GM12878 (cell line): Measurements from ENCODE around the gene ERO1B. TPM values are rescaled to one million over a fixed set of nuclear protein-coding genes. Genes with fewer than 3 reads are reported as not detected.

ENCODE experiments used
- ATAC-seq: fragments of 200-7000 bp; cut with Tn5 transposase; 3 replicates; pipeline ENCODE4 v1.9.1; 2020; ENCODE audit warnings: mild to moderate bottlenecking, moderate library complexity
- BruUV-seq: library from RNA; stranded (reverse); fragments of 400-500 nt; replicated peaks from 2 replicates; lab custom pipeline; 2021; lab: Mats Ljungman, UMichigan
- CTCF ChIA-PET: fragments of 300-600 bp; sonication (Branson Sonifier 250); formaldehyde crosslinking; extraction: SDS; loops from one replicate; lab custom pipeline; 2021; ENCODE audit warnings: inconsistent platforms; lab: Yijun Ruan, JAX
- POLR2A ChIA-PET: fragments of 350-600 bp; formaldehyde crosslinking; extraction: SDS; loops from one replicate; lab custom pipeline; 2021; ENCODE audit warnings: inconsistent platforms; lab: Charles Lee
- RAD21 ChIA-PET: fragments of 300-600 bp; sonication (Branson Sonifier 250); formaldehyde crosslinking; loops from one replicate; lab custom pipeline; 2023; ENCODE audit warnings: antibody characterized with exemption; ENCODE audit not compliant: unreplicated experiment; lab: Charles Lee
- SMC1A ChIA-PET: fragments of 300-600 bp; sonication (Branson Sonifier 250); formaldehyde crosslinking; loops from one replicate; lab custom pipeline; 2023; ENCODE audit not compliant: unreplicated experiment, uncharacterized antibody; lab: Charles Lee
- DNase-seq: peaks from one replicate; pipeline ENCODE4 v3.0.0-alpha.2; 2011; ENCODE audit warnings: low read depth, low spot score
- FAIRE-seq: peaks from 3 replicates; lab custom pipeline; 2011; peaks lifted over from hg19 to GRCh38; lab: Jason Lieb, UNC
- H2AFZ ChIP-seq: 2 replicates; pipeline ENCODE4 v1.6.0; 2011; ENCODE audit warnings: low read depth, low read length, control low read depth; ENCODE audit not compliant: control insufficient read depth
- H3K27ac ChIP-seq: 2 replicates; pipeline ENCODE4 v1.5.1; 2011; ENCODE audit warnings: control low read depth; ENCODE audit not compliant: control insufficient read depth, insufficient read depth
- H3K27me3 ChIP-seq, 2 experiments: replicated peaks in 1 of 2; 2 replicates each; pipeline versions ENCODE4 v1.6.0 to v1.6.1; 2011; ENCODE audit warnings: low read length in 1 of 2; ENCODE audit not compliant: control insufficient read depth in 2 of 2, insufficient read depth in 2 of 2
- H3K36me3 ChIP-seq, 2 experiments: 2 replicates each; pipeline ENCODE4 v1.5.1; 2011; ENCODE audit warnings: low read length in 1 of 2; ENCODE audit not compliant: control insufficient read depth in 2 of 2, insufficient read depth in 2 of 2
- H3K4me1 ChIP-seq: 2 replicates; pipeline ENCODE4 v1.6.1; 2011; ENCODE audit warnings: mild to moderate bottlenecking, low read length, moderate library complexity, mixed read lengths; ENCODE audit not compliant: control insufficient read depth, insufficient read depth
- H3K4me2 ChIP-seq: 2 replicates; pipeline ENCODE4 v1.6.0; 2011; ENCODE audit warnings: control low read depth; ENCODE audit not compliant: control insufficient read depth, insufficient read depth
- H3K4me3 ChIP-seq: fragments of 200-600 bp; sonication (generic); 2 replicates; pipeline ENCODE4 v1.5.1; 2016
- H3K79me2 ChIP-seq: 2 replicates; pipeline ENCODE4 v1.6.0; 2011; ENCODE audit warnings: low read length; ENCODE audit not compliant: control insufficient read depth, insufficient read depth
- H3K9ac ChIP-seq: 2 replicates; pipeline ENCODE4 v1.8.0; 2011; ENCODE audit warnings: low read length, control low read depth, mixed read lengths; ENCODE audit not compliant: control insufficient read depth, insufficient read depth
- H3K9me3 ChIP-seq: replicated peaks from 3 replicates; pipeline ENCODE4 v1.5.1; 2011; ENCODE audit warnings: mild to moderate bottlenecking, low read length; ENCODE audit not compliant: control insufficient read depth, insufficient read depth
- H4K20me1 ChIP-seq: 2 replicates; pipeline ENCODE4 v1.6.0; 2011; ENCODE audit not compliant: control insufficient read depth, insufficient read depth
- CEBPB ChIP-seq, 2 experiments: fragments of 150-350 bp in 1 of 2; IDR thresholded peaks; 2 replicates each; pipeline ENCODE4 v1.6.1; 2012 to 2014; ENCODE audit warnings: low read depth in 2 of 2, low read length in 2 of 2, borderline replicate concordance in 1 of 2, inconsistent platforms in 1 of 2
- GATAD2B ChIP-seq: fragments of 450-650 bp; conservative IDR thresholded peaks from 2 replicates; pipeline ENCODE4 v1.6.1; 2017; ENCODE audit warnings: low read depth, mild to moderate bottlenecking, moderate library complexity
- KLF5 ChIP-seq: fragments of 450-650 bp; IDR thresholded peaks from 2 replicates; pipeline ENCODE4 v1.6.1; 2014; ENCODE audit warnings: mild to moderate bottlenecking; ENCODE audit not compliant: partially characterized antibody
- MXI1 ChIP-seq: fragments of 150-350 bp; IDR thresholded peaks from 2 replicates; pipeline ENCODE4 v1.6.1; 2011; ENCODE audit warnings: low read depth, mild to moderate bottlenecking, inconsistent platforms, low read length, improper control_type of control experiment
- WGBS: methylation state at CpG from one replicate; pipeline ENCODE4 v1.1.6; 2016; ENCODE audit warnings: low lambda C conversion rate; ENCODE audit not compliant: insufficient replicate concordance, insufficient coverage; ENCODE audit errors: missing lambda C conversion rate; 5-methylcytosine and 5-hydroxymethylcytosine counted together
- in situ Hi-C: fragments of 300-500 bp; cut with MboI; formaldehyde crosslinking; loops from 9 replicates; pipeline ENCODE4 v1.14.3; 2018; ENCODE audit warnings: mixed read lengths
- intact Hi-C: fragments of 100-400 bp; cut with micrococcal nuclease; formaldehyde crosslinking; loops from one replicate; pipeline ENCODE4 v1.14.2; 2022; ENCODE audit not compliant: unreplicated experiment
- polyA plus RNA-seq, 11 experiments: library from polyadenylated mRNA; depleted of rRNA in 4 of 11; unstranded in 6 of 11; stranded (reverse) in 5 of 11; fragments of >200 nt; fragmentation: Nextera tagmentation in 4 of 11; fragmentation: Illumina TruSeq in 1 of 11; extraction: Ambion mirVana in 4 of 11; extraction: Trizol in 1 of 11; gene quantifications; 1 replicate in 1 of 11; 2 replicates in 10 of 11; pipeline versions ENCODE4 v1.2.1 to v1.2.3, GENCODE V29; 2011 to 2016; ENCODE audit warnings: inconsistent platforms in 2 of 11, missing spikeins in 2 of 11, low read depth in 1 of 11
- total RNA-seq, 4 experiments: library from RNA; depleted of rRNA in 3 of 4; stranded (reverse); fragments of >200 nt in 3 of 4; fragmentation: Illumina TruSeq in 1 of 4; extraction: Trizol in 1 of 4; gene quantifications; 2 replicates each; pipeline versions ENCODE4 v1.2.1 to v1.2.3, GENCODE V29; 2013 to 2021
- TF ChIP-seq, protein P1 (sequence below): IDR thresholded peaks from 2 replicates; pipeline ENCODE4 v1.6.1; 2011; ENCODE audit warnings: borderline replicate concordance, low read depth, mild to moderate bottlenecking, moderate library complexity, mixed read lengths, low read length; ENCODE audit not compliant: insufficient read depth; ENCODE audit errors: extremely low read length
- TF ChIP-seq, protein P2 (sequence below): fragments of 450-650 bp; IDR thresholded peaks from 2 replicates; pipeline ENCODE4 v1.6.1; 2017; ENCODE audit warnings: borderline replicate concordance
- TF ChIP-seq, protein P3 (sequence below): IDR thresholded peaks from 2 replicates; pipeline ENCODE4 v1.6.1; 2011; ENCODE audit warnings: low read depth, mild to moderate bottlenecking, low read length, moderate library complexity, borderline replicate concordance; ENCODE audit errors: extremely low read depth

Gene ERO1B
- total and polyA plus RNA-seq, 10 of the 15 experiments (the other 5 are each of a cell fraction or from before 2014, with no cell fraction given): 9.0 to 30.9 (median 23.0) TPM

DNA sequence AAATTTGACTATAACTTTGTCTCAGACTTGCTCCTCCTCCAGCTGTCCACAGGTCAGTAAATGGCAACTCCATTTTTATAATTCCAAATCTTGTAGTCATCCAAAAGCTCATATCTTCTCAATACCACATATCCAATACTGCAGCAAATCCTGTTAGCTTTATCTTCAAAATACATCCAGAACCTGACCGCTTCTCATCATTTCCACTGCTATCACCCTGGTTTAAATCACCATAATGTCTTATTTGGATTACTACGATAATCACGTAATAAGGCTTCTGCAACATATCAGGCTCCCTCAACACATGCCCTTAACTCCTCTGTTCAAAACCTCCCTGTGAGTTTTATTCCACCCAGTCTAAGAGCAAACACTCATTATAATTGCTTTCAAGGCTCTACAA, 34.5 kb downstream of the ERO1B start:
- H2AFZ ChIP-seq: no peak overlapping the region
- CTCF ChIA-PET: no interaction called here

More for the DNA sequence above, 34.5 kb downstream of the ERO1B start:
- Histone ChIP-seq H3K4me1 (no peaks in the 10 kb centered on the region), H4K20me1 (no peaks in the 10 kb centered on the region), H3K4me3 (no peak overlapping the region), H3K36me3 (peaks cover 0 to 5% of the 10 kb centered on the region in 2 experiments; a peak in 3 of 4 replicates), H3K4me2 (no peak overlapping the region), H3K27me3 (no peaks in the 10 kb centered on the region), H3K79me2 (no peaks in the 10 kb centered on the region), H3K9me3 (no peaks in the 10 kb centered on the region), H3K9ac (no peak overlapping the region), H3K27ac (no peak overlapping the region)
- ATAC-seq (no peak), FAIRE-seq (no peak), DNase-seq (no peak)
- BruUV-seq: no TSS peak
- RAD21 ChIA-PET: no interaction called here
- POLR2A ChIA-PET: interaction anchor here (0.6 kb wide), 1 partner anchor 9 kb away, joined by 3 read pairs; no protein-coding TSS in a partner anchor
- intact Hi-C loops: no loop called here
- SMC1A ChIA-PET: no interaction called here
- in situ Hi-C loops: no loop called here
- TF ChIP-seq, protein P1, sequence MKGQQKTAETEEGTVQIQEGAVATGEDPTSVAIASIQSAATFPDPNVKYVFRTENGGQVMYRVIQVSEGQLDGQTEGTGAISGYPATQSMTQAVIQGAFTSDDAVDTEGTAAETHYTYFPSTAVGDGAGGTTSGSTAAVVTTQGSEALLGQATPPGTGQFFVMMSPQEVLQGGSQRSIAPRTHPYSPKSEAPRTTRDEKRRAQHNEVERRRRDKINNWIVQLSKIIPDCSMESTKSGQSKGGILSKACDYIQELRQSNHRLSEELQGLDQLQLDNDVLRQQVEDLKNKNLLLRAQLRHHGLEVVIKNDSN: no peak
- TF ChIP-seq, protein P2, sequence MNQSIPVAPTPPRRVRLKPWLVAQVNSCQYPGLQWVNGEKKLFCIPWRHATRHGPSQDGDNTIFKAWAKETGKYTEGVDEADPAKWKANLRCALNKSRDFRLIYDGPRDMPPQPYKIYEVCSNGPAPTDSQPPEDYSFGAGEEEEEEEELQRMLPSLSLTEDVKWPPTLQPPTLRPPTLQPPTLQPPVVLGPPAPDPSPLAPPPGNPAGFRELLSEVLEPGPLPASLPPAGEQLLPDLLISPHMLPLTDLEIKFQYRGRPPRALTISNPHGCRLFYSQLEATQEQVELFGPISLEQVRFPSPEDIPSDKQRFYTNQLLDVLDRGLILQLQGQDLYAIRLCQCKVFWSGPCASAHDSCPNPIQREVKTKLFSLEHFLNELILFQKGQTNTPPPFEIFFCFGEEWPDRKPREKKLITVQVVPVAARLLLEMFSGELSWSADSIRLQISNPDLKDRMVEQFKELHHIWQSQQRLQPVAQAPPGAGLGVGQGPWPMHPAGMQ: no peak
- TF ChIP-seq, protein P3, sequence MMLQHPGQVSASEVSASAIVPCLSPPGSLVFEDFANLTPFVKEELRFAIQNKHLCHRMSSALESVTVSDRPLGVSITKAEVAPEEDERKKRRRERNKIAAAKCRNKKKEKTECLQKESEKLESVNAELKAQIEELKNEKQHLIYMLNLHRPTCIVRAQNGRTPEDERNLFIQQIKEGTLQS: no peak
- TF ChIP-seq GATAD2B: no peak
- TF ChIP-seq MXI1: no peak
- TF ChIP-seq KLF5: no peak
- TF ChIP-seq CEBPB (IDR thresholded peaks at IDR 0.05; ENCODE audit: borderline replicate concordance in 1 of 2, low read depth in 2 of 2, low read length in 2 of 2): no peak
- WGBS: 97% methylated on average over 3 of the region's 3 CpGs
